ENCODE measurements around the gene AKT2.

Gene AKT2

DNA sequence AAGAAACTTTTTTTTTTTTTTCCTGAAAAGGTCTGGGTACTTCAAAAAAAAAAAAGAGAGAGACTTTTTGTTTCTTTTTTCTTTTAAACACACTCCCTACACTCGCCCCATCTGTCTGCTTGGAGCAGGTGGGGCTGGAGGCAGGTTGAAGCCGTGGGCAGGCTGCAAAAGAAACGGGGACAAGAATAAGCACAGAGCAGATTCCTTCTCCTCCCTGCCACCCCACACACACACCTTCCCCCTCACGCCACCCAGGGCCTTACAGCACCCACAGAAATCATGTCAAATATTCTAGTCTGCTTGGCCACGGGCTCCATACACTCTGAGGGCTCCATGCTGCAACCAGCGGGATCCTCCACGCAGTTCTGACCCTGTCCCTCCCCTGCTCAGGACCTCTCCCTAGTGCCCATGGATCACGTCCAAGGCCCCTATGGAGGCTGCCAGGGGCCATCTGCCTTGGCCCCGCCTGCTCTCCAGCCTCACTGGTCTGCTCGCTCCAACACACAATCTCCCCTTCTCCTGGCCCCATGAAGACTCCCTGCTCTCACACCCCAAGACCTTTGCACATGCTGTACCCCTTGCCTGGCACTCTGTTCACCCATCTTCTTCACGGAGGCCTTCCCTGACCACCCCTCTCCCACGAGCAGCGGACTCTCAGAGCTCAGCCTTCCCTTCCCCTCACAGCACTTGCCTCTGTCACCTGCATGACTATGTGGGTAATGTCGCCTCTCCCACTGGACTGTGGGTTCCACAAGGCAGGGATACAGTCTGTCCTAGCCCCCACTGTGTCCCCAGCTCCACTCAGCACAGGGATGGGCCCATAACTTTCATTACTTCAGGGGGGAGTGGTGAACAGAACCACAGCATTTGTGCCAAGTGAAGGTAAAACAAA, 11.4 kb downstream of the AKT2 start:
- DNase-seq (ENCODE audit: low read depth in 2 of 2): no peak

DNA sequence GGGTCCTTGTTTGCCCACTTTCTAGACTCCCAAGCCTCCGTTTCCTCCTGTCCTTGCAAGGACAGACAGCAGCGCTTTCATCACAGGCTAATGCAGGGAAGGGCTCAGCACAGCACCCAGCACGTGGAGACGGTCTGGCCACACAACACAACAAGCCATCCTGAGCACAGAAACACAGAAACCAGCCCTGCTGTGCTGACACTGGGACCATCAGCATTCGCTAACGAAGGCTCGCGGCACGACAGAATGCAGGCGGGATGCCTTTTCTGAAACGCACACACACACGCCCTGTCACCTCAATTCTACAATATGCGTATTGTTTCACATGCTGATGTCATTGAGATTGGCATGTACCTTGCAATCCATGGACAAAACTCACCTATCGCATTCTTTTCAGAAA, 12.9 kb downstream of the AKT2 start:
- DNase-seq (ENCODE audit: low read depth in 2 of 2): no peak

DNA sequence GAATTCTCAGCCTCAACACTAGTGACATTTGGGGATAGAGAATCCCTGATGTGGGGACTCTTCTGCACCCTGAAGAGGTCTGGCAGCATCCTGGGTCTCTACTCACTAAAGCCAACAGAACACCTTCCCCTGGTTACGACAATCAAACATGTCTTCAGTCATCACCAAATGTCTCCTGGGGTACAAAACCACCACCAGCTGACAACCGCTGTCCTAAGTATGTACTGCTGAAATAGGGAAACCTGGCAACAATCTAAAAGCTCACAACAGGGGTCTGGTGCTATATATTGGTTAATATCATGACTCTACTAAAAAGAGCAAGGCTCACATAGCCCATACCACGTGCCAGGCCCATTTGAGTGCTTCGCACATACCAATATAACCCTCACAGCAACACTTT, 13.4 kb downstream of the AKT2 start:
- DNase-seq (ENCODE audit: low read depth in 2 of 2): no peak

DNA sequence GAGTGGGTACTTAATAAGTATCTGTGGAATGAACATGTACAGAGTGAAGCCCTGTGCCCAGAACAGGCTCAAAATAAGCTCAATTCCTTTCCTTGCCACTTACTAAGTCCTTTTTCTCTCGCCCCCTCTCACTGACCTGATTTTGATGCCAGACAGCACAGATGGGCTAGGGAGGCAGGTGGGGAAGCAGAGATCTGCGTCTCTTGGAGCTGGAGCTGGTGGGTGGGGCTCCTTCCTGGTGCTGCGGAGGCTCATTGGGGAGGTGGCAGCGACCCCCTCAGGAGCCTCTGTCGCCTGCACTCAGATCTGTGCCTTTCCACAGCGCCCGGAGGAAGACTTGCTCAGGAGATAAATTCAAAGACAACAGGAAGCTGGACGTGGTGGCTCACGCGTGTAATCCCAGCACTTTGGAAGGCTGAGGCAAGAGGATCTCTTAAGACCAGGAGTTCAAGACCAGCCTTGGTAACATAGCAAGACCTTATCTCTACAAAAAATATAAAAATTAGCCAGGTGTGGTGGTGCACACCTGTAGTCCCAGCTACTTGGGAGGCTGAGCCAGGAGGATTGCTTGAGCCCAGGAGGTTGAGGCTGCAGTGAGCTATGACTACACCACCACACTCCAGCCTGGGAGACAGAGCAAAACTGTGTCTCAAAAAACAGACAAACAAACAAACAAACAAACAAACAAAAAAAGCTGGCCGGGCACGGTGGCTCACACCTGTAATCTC, 14.6 kb downstream of the AKT2 start:
- DNase-seq (ENCODE audit: low read depth in 2 of 2): no peak

DNA sequence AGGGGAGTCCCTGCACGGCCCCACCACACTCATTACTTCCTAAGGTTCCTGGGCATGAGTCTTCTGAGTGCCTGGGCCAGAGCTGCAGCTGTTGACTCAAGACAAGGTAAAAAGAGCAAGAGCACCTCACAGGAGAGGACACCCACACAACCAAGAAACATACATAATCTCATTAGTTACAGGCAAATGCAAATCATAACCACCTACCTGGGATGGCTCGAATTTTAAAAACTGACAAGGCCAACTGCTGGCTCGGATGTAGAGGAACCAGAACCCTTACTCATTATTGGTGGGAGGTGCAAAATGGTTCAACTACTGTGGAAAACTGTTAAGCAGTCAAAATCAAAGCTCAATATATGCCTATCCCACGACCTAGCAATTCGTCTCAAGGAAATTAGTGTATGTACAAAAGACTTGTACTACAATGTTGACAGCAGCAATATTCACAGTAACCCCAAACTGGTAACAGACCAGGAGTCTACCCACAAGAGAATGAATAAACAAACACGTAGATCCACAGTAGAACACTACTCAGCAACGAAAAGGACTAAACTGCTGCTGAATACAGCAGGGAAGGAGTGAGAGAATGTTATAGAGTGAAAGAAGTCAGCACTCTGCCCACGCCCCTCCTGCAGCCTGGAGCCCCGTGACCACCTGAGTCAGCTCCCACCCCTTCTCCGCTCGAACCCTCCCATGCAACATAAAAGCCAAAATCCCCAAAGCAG, 15.8 kb downstream of the AKT2 start:
- DNase-seq (ENCODE audit: low read depth in 2 of 2): no peak

DNA sequence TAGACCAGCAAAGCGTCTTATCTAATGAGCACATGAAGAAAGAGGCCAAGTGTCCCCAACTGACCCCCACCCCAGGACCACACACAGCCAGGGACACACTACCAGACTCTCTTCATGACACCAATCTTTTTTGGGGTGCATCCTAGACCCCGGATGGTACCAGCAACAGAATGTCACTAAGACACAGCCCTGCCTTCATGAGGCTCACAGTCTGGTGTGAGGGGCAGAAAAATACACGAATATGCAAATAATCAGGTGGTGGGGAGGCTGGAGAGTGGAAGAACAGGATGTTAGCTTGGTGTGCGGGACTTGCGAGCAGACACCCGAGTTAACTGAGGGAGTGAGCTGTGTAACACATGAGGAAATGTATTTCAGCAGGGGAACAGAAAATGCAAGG, 17.5 kb downstream of the AKT2 start:
- no peak for DNase-seq (ENCODE audit: low read depth in 2 of 2)

DNA sequence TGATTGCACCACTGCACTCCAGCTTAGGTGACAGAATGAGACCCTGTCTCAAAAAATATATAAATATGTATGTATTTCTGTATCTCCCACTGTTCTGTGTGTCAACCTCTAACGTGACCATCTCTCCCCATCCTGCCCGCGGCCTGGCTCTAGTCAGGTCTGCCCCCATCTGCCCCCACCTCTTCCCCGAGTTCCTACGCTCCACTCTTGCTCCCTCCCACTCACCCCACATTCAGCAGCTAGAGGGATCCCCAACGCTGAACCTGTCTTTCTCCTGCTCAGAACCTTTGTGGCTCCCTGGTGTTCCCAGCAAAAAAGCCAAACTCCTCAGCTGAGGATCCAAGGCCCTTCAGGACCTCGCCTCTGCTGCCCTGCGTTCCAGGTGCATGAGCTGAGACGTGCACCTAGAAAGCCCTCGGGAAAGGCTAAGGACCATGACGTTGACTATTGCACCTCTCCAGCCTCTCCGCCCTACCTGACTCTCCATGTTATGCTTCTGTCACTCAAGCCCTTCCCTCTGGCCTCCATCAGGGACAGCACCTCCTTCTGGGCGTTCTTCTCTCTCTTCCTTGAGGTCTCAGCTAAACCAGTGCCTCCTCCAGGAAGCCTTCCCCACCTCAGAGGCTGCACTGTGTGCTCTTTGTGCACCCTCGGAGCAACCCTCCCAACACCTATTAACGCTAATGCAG, 18.1 kb downstream of the AKT2 start:
- DNase-seq (ENCODE audit: low read depth in 2 of 2): no peak

DNA sequence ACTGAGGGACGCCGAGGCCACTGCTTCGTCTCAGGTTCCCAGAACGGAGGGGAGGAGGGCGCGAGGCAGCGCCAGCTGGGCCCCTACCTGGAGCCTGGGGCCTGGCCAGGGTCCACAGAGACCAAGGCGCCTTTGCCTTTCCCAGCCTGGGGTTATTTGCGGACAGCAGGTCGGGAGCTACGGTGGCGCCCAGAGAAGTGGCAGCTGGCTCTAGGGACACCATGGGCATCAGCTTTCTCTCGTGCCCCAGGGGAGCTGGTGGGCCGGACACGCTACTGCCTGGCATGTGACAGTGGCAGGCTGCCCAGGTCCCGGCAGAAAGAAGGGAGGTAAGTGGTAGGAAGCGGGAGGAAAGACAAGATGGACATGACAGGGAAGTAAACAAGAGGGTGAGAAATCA, 19.0 kb downstream of the AKT2 start:
- DNase-seq (ENCODE audit: low read depth in 2 of 2): no peak

DNA sequence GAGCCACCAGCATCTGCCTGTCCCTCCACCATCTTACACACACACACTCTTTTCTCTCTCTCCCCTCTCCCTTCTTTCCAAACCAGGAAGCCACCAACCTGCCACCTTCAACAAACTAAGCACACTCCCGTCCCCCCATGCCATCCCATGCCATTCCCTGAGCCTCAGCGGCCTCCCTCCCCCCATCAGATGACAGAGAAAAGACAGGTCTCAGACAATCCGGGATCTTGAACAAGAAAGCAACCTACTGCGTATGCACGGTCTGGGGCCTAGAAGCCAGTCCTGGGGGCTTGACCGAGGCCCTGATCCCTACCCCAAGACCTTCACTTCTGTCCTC, 19.4 kb downstream of the AKT2 start:
- DNase-seq (ENCODE audit: low read depth in 2 of 2): no peak

DNA sequence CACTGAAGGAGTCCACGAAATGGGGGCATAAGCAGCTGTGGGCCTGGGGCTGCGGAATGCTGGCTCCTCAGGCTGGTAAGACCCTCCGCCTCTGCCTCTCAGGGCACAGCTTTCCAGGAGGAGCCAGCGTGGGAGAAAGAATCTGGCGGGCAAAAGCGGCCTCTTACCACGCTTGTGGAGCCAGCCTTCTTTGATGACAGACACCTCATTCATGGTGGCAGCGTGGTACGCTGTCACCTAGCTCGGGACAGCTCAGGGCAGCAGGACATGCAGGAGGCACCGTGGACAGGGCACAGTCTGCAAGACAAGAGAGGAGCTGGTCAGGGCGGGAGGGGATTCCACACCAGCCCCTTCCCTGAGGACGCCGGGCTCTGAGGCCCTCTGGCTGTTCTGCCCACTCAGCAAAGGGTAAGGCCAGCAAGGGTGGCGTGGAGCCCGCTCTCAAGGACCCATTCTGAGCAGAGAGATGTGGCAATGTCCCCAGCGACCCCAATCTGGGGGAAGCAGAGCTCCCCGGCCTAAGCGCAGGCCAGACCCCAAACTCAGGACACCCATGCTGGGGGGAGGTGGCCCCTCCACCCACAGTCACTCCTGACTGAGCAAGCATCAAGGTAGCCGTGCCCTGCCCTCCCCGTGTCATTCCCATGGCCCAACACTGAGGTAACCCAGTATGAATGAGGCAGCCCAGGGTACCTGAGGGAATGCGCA, 19.9 kb downstream of the AKT2 start:
- no peak for DNase-seq (ENCODE audit: low read depth in 2 of 2)

DNA sequence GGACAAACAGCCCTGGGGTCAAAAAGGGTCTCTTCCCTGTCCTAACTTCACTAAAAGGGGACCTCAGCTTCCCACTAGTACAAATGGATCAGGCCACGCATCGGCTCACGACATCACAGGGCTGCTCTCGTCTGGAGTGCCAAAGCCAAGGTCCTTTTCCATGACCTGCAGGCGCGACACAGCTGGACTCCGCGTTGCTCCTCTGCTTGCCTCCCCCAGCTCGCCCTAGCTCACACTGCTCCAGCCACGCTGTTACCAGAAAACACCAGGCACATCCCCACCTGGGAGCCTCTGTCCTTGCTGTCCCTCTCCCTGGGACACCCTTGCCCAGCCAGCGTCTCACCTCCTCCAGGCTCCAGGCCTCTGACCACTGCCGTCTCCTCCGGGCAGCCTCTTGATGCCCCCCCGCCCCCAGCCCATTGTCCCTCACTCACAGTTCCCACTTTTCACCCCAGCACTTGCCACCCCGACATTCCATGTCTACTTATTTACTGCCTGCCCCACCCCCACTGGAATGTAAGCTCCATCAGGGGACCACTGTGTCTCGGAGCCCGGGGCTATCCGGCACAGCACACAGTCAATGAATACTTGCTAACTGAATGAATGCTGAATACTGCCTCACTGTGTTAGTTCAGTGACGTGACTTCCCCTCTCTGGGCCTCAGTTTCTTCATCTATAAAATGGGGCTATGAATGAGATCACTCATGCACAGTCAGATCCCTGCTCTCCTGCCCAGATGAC, 20.7 kb downstream of the AKT2 start:
- no peak for DNase-seq (ENCODE audit: low read depth in 2 of 2)

DNA sequence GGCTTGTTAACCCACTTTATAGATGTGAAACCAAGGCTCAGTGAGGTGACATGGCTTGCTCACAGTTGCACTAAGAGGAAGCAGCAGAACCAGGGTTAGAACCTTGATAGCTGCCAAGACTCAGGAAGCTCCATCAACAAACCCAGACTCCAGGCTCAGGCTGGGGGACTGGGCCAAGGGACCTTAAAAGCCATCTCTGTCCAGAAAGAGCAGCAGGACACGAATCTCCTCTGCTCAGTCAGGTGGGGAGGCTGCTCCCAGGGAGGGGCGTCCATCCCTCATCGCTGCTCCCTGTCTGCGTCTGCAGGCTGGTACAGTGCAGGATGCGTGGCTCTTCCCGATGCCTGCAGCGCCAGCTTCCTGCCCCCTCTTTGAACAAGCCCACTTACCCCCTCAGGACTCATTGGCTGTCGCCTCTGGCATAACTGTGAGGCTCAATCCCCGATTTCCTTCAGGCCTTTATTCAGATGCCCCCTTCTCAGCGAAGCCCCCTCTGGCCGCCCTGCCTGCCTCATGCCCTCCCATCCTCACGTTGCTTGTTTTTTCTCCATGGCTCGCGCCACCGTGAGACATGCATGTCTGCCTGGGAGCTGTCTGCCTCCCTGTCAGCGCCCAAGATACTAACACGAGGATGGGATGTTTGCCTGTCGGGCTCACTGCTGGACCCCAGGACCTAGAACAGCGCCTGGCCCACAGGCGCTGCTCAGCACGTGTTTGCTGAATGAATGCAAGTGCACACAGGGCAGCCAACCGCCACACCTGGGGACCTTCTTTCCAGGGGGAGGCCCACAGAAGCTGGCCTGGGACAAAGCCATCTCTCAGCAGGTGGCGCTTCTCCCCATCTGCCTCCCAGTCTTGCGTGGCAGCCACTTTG, 21.5 kb downstream of the AKT2 start:
- no peak for DNase-seq (ENCODE audit: low read depth in 2 of 2)

DNA sequence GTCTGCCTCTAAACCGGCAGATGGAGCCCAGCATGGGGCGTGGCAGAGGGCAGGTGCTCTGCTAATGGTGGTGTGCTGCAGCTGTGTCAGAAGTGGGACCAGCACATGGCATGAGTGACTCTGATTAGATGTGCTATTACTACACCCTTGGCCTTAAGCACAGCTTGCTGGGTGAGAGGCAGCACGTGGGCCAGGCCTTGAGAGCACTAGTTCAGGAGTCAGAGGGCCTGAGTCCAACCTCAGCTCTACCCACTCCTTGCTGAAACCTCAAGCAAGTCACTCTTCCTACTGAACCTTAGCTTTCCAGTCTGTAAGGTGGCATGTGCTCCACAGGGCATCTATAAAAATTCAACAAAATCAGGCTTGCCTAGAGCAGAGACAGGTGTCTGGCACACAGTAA, 22.7 kb downstream of the AKT2 start:
- no peak for DNase-seq (ENCODE audit: low read depth in 2 of 2)

DNA sequence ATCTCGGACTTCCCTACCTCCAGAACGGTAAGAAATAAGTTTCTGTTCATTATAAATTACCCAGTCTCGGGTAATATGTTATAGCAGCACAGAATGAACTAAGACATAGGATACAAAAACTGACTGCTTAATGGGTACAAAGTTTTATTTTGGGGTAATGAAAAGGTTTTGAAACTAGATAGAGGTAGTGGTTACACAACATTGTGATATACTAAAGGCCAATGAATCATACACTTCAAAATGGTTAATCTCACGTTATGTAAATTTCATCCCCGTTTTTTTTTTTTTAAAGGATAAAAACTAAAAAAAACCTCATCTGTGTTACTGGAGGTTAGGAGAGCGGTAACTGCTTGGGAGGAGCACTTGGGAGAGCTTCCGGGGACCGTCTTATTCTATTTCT, 23.5 kb downstream of the AKT2 start:
- no peak for DNase-seq (ENCODE audit: low read depth in 2 of 2)

DNA sequence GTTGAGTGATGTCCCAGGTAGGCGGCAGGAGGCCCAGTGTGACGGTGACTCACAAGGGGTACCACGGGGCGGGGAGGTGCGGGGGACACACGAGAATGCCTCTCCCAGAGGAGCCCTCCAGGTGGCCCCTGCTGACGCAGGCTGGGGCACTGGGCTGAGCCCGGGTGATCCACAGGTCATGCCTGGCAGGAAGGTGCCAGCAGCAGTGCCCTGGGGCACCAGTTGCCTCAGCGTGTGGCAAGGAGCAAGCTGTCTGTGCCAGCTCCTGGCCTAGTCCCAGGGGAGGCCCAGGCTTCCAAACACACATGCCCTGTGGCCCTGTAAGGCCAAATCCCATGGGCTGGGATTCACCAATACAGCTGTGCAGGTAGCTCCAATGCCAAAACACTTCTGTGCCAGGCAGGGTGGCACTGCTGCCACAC, 28.0 kb downstream of the AKT2 start:
- no peak for DNase-seq (ENCODE audit: low read depth in 2 of 2)

DNA sequence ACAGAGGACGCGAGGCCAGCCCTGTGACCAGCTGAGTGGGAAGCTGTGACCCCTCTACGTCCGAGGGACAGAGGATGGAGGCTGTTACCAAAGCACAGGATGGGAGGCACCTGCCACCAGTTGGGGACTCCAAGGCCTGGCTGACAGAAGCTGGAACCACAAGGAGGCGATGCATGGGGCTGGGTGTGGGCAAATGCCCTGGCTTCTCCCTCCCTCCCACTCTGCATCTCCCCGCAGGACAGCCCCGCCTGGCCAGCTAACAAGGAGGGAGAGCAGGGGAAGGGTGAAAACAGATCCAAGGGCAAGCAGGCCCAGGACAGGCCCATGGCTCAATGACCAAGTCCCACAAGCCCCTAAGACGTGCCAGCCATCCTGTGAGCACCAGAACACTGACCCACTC, 28.6 kb downstream of the AKT2 start:
- no peak for DNase-seq (ENCODE audit: low read depth in 2 of 2)

DNA sequence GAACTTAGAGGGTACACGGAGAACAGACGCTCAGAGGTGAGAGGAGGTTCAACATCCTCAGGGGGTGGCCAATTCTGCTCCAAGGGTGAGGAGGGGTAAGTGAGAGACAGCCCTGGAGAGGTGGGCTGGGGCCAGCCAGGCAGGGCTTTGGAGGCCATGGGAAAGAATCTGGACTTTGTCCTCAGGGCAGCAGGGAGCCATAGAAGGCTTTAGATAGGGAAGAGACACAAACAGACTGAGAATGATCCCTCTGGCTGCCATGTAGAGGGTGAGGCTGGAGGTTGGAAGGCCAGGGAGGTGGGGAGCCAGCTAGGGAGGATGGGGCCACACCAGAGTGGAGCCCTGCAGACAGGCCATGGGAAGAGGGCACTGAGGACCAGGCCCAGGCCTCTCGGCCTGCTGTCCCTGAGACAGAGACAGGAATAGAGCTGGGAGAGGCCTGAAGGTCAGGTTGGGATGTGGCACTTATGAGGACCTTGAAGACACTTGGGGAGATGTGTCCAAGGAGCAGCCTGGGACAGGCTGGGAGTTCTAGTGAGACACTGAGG, 29.5 kb downstream of the AKT2 start:
- DNase-seq (ENCODE audit: low read depth in 2 of 2): no peak

DNA sequence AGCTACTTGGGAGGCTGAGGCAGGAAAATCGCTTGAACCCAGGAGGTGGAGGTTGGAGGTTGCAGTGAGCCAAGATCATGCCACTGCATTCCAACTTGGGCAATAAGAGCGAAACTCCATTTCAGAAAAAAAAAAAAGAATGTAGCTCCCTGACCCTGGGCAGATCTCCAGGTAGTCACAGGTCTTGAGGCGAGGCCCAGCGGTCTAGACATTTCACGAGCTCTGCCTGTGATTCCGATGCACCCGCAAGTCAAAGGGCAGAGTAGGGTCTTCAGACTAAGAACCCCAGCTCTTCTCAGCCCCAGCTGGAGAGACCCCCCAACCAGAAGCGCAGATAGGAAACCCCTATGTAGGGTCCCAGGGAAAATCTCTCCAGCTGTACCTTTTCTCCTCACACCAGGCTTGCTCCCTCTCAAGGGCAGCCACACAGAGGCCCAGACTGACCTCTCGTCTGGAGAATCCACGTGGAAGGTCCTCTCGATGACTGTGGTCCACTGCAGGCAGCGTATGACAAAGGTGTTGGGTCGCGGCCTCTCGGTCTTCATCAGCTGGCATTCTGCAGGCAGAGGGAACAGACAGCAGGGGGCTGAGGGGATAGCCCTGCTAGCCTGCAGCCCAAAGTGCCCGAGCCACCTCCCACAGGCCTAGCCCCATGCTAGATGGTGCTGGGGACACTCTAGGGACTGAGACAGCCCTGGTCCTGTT, 30.3 kb downstream of the AKT2 start:
- DNase-seq (ENCODE audit: low read depth in 2 of 2): no peak

DNA sequence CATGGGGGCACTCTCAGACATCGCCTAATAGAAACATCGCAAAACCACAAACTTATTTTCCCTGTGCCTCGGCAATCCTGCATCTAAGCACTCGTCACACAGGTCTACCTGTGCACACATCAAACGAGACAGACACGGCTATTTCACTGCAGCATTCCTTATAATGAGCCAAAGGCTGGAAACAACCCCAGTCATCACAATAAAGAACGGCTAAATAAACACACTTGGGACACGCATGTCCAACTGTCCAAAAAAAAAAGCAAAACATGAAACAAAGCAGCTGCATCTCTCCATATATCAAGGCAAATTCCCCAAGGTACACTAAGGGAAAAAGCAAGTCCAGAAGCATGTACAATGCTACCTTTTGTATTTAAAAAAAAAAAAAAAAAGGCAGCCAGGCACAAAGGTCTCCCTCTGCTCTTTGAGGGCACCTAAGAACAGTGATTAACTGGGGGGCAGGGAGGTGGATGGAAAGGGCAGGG, 31.5 kb downstream of the AKT2 start:
- no peak for DNase-seq (ENCODE audit: low read depth in 2 of 2)
